GM23338 (cell line): ENCODE measurements around the gene SART3. TPM values are rescaled to one million over a fixed set of nuclear protein-coding genes. Genes with fewer than 3 reads are reported as not detected.

Experiments used
- ATAC-seq: fragments of 200-7000 bp; cut with Tn5 transposase; 3 replicates; pipeline ENCODE4 v1.9.1; 2020
- DNase-seq: peaks from one replicate; pipeline ENCODE4 v3.0.0-alpha.2; 2015; ENCODE audit warnings: low spot score
- H2AFZ ChIP-seq: fragments of 200-600 bp; sonication (generic); 2 replicates; pipeline ENCODE4 v1.8.0; 2016; ENCODE audit warnings: antibody characterized with exemption, mild to moderate bottlenecking, moderate library complexity
- H3F3A ChIP-seq: fragments of 200-600 bp; sonication (generic); replicated peaks from 2 replicates; pipeline ENCODE4 v1.8.0; 2017; ENCODE audit warnings: antibody characterized with exemption, mixed run types, low read depth
- H3K27ac ChIP-seq: fragments of 200-600 bp; sonication (generic); 2 replicates; pipeline ENCODE4 v1.6.1; 2016; ENCODE audit warnings: low read depth
- H3K27me3 ChIP-seq: fragments of 200-600 bp; sonication (generic); 2 replicates; pipeline ENCODE4 v1.8.0; 2016; ENCODE audit warnings: mild to moderate bottlenecking, mixed run types, moderate library complexity; ENCODE audit not compliant: insufficient read depth
- H3K36me3 ChIP-seq: fragments of 200-600 bp; sonication (generic); 2 replicates; pipeline ENCODE4 v1.8.0; 2016; ENCODE audit warnings: mild to moderate bottlenecking; ENCODE audit not compliant: insufficient read depth
- H3K4me1 ChIP-seq: fragments of 200-600 bp; sonication (generic); 2 replicates; pipeline ENCODE4 v1.8.0; 2016; ENCODE audit warnings: mild to moderate bottlenecking, moderate library complexity; ENCODE audit not compliant: insufficient read depth
- H3K4me2 ChIP-seq: fragments of 200-600 bp; sonication (generic); 2 replicates; pipeline ENCODE4 v1.7.1; 2017; ENCODE audit warnings: mixed run types
- H3K4me3 ChIP-seq: fragments of 200-600 bp; sonication (generic); 2 replicates; pipeline ENCODE4 v1.6.1; 2016; ENCODE audit warnings: mixed run types
- H3K79me2 ChIP-seq: fragments of 200-600 bp; sonication (generic); replicated peaks from 2 replicates; pipeline ENCODE4 v1.8.0; 2017; ENCODE audit warnings: mild to moderate bottlenecking; ENCODE audit not compliant: insufficient read depth
- H3K9me2 ChIP-seq: fragments of 200-600 bp; sonication (generic); 2 replicates; pipeline ENCODE4 v1.8.0; 2017; ENCODE audit not compliant: insufficient read depth
- H4K20me1 ChIP-seq: fragments of 200-600 bp; sonication (generic); replicated peaks from 2 replicates; pipeline ENCODE4 v1.8.0; 2017; ENCODE audit warnings: mild to moderate bottlenecking; ENCODE audit not compliant: insufficient read depth
- H3K27ac Mint-ChIP-seq: 2 replicates; pipeline ENCODE4 v1.8.0; 2020; ENCODE audit warnings: inconsistent platforms, mild to moderate bottlenecking, moderate library complexity, mixed read lengths
- H3K27me3 Mint-ChIP-seq: 3 replicates; pipeline ENCODE4 v1.8.0; 2022; ENCODE audit warnings: low read depth, mild to moderate bottlenecking, moderate library complexity, mixed read lengths, inconsistent platforms; ENCODE audit not compliant: insufficient read depth, poor library complexity
- H3K36me3 Mint-ChIP-seq: 3 replicates; pipeline ENCODE4 v1.8.0; 2021; ENCODE audit warnings: low read depth, mild to moderate bottlenecking, inconsistent platforms, moderate library complexity, mixed read lengths
- H3K4me1 Mint-ChIP-seq: 3 replicates; pipeline ENCODE4 v1.8.0; 2020; ENCODE audit warnings: mild to moderate bottlenecking, inconsistent platforms, mixed read lengths
- H3K4me3 Mint-ChIP-seq: 3 replicates; pipeline ENCODE4 v1.8.0; 2021; ENCODE audit warnings: moderate library complexity, mild to moderate bottlenecking, inconsistent platforms, mixed read lengths
- H3K9me3 Mint-ChIP-seq: 3 replicates; pipeline ENCODE4 v1.8.0; 2020; ENCODE audit warnings: moderate library complexity, mild to moderate bottlenecking, inconsistent platforms, mixed read lengths
- CREB1 ChIP-seq: fragments of 250-450 bp; sonication (Bioruptor Pico); IDR thresholded peaks from 2 replicates; pipeline ENCODE4 v1.5.0; 2020; ENCODE audit warnings: low read depth, mild to moderate bottlenecking, moderate library complexity
- CTCF ChIP-seq, 2 experiments: fragments of 200-600 bp in 1 of 2; sonication (generic) in 1 of 2; conservative IDR thresholded peaks; 2 replicates each; pipeline versions ENCODE4 v1.5.1 to v1.6.1; 2016 to 2017; ENCODE audit warnings: antibody characterized with exemption in 2 of 2, low read depth in 2 of 2, mild to moderate bottlenecking in 2 of 2, moderate library complexity in 1 of 2
- ETS1 ChIP-seq: IDR thresholded peaks from 2 replicates; pipeline ENCODE4 v1.6.1; 2016; ENCODE audit warnings: antibody characterized with exemption
- EZH2 ChIP-seq: fragments of 200-600 bp; sonication (generic); IDR thresholded peaks from one replicate; pipeline ENCODE4 v1.8.0; 2017; ENCODE audit warnings: antibody characterized with exemption, mild to moderate bottlenecking, low read depth; ENCODE audit not compliant: unreplicated experiment
- JUNB ChIP-seq: IDR thresholded peaks from one replicate; pipeline ENCODE4 v1.6.1; 2016; ENCODE audit warnings: antibody characterized with exemption; ENCODE audit not compliant: unreplicated experiment
- NANOG ChIP-seq: IDR thresholded peaks from 2 replicates; pipeline ENCODE4 v1.6.1; 2016; ENCODE audit warnings: antibody characterized with exemption, borderline replicate concordance
- POLR2AphosphoS5 ChIP-seq: IDR thresholded peaks from 2 replicates; pipeline ENCODE4 v1.6.1; 2016; ENCODE audit warnings: antibody characterized with exemption, low read depth
- REST ChIP-seq: IDR thresholded peaks from one replicate; pipeline ENCODE4 v1.6.1; 2018; ENCODE audit warnings: antibody characterized with exemption; ENCODE audit not compliant: unreplicated experiment
- STAT1 ChIP-seq: IDR thresholded peaks from one replicate; pipeline ENCODE4 v1.6.1; 2016; ENCODE audit warnings: antibody characterized with exemption; ENCODE audit not compliant: unreplicated experiment
- ZNF114 ChIP-seq: fragments of 250-450 bp; sonication (Bioruptor Pico); IDR thresholded peaks from 2 replicates; pipeline ENCODE4 v1.5.0; 2020; ENCODE audit warnings: mild to moderate bottlenecking, moderate library complexity
- ZNF331 ChIP-seq: fragments of 250-450 bp; sonication (Bioruptor Pico); IDR thresholded peaks from 2 replicates; pipeline ENCODE4 v1.5.0; 2020; ENCODE audit warnings: low read depth, mild to moderate bottlenecking, moderate library complexity
- polyA plus RNA-seq: library from polyadenylated mRNA; unstranded; fragments of >200 nt; fragmentation: Nextera tagmentation; extraction: Ambion mirVana; gene quantifications from 2 replicates; pipeline ENCODE4 v1.2.1, GENCODE V29; 2016
- total RNA-seq: library from RNA; depleted of rRNA; stranded (reverse); fragments of >200 nt; shearing (Covaris generic); gene quantifications from 2 replicates; pipeline ENCODE4 v1.2.3, GENCODE V29; 2014

SART3 gene
- total and polyA plus RNA-seq, 2 experiments from 2014 or later = 49.8 to 112 TPM

GRCh38 chr12:108560752-108561719 is at the start of gene SART3 (continued):
- no peak for TF ChIP-seq EZH2

- Histone ChIP-seq H3K4me3 (no peak overlapping the region), H3K4me1 (no peaks in the 10 kb centered on the region; the same call in 1 of the 2 replicates), H4K20me1 (no peaks in the 10 kb centered on the region), H3K4me2 (no peak overlapping the region), H3K79me2 (no peaks in the 10 kb centered on the region), H3K27me3 (no peaks in the 10 kb centered on the region), H3K36me3 (no peaks in the 10 kb centered on the region), H3K27ac (no peak overlapping the region), H3K9me2 (no peaks in the 10 kb centered on the region), H3F3A (0 out of 2 replicates have a peak, but pooled peaks cover 6% of the 10 kb centered on the region), H2AFZ (no peak overlapping the region)
- Mint-ChIP-seq H3K27ac (no peak overlapping the region), H3K9me3 (no peaks in the 10 kb centered on the region), H3K4me3 (no peak overlapping the region), H3K4me1 (peaks cover 17% of the 10 kb centered on the region), H3K36me3 (no peaks in the 10 kb centered on the region), H3K27me3 (peaks cover 9% of the 10 kb centered on the region)
- no peak for ATAC-seq
- DNase-seq = no peak
- no peak for TF ChIP-seq STAT1
- no peak for TF ChIP-seq CTCF (conservative IDR thresholded peaks at IDR 0.05; ENCODE audit: low read depth in 2 of 2)
- TF ChIP-seq POLR2AphosphoS5 = no peak
- TF ChIP-seq ZNF114 = no peak
- TF ChIP-seq ZNF331 = no peak
- no peak for TF ChIP-seq NANOG
- TF ChIP-seq REST = no peak
- TF ChIP-seq JUNB = no peak
- TF ChIP-seq ETS1 = no peak
- TF ChIP-seq EZH2 = no peak
- TF ChIP-seq CREB1 (CRISPR knock-in tag) = no peak
These were observed 49.4 kb upstream of the SART3 start for GRCh38 chr12:108610336-108610815.
